UCSD-AML1 (cell line): ENCODE measurements around the gene ADAM33.

ENCODE experiments used
- DNase-seq: peaks from one replicate; lab custom pipeline; 2025; ENCODE audit not compliant: unreplicated experiment; lab: John Stamatoyannopoulos, UW

The ADAM33 gene

GRCh38 chr20:3691306-3691705 lies 9.5 kb upstream of the ADAM33 start:
- no peak for DNase-seq

DNA sequence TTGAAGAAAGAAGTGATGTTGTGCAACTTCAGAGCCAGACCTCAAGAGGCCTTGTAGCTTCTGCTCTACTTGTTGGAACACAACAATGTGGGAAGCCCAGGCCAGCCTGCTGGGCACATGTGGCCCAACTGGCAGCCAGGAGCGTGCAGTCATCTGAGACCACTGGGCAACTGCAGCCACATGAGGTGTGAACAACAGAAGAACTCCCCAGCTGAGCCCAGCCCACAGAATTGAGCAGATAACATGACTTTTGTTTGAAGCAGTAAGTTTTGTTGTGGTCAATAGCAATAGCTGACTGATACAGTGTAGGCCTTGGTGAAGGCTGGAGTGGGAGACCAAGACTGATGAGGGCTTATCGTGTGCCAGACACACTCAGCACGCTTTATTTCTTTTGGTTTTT lies 8.6 kb upstream of the ADAM33 start:
- no peak for DNase-seq

- no peak for DNase-seq
Measured at GRCh38 chr20:3689978-3690377, 8.2 kb upstream of the ADAM33 start.

DNA sequence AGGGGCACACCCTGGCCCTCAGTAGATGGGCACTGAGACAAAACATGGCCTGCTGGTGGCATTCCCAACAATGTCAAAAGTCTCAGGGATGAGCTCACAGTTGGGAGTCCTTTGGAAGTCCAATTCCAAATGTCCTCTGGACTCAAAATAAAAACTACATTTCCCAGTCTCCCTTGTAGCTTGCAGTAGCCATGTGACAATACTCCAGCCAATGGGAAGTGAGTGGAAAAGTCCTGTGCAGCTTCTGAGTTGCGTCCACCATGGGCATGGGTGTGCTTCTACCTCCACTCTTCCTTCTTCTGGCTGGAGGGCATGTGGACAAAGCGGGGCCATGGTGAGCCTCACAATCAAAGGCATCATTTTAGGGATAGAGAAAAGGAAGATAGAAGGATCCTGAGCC lies 5.8 kb upstream of the ADAM33 start:
- DNase-seq: no peak

- no peak for DNase-seq
Measured at GRCh38 chr20:3686867-3687321, 5.1 kb upstream of the ADAM33 start.

DNA sequence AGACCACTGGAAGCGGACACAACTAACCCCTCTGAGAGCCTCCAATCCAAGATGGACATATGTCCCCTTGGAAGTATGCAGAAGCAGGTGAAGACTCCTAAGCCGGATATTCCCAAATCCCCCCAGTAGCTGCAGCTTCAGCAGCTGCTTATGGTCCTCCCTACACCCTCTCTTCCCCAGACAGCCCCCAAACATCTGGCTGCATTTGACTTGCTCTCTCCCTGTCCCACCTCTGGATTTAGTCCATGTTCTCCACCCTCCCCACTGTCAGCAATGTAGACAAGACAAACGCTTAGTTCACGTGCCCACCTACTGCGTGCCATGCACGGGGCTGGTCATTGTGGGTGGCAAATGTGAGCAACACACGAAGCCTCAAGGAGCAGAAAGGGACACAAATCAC lies 4.6 kb upstream of the ADAM33 start:
- no peak for DNase-seq

GRCh38 chr20:3685341-3685740 lies 3.5 kb upstream of the ADAM33 start:
- DNase-seq: no peak

DNA sequence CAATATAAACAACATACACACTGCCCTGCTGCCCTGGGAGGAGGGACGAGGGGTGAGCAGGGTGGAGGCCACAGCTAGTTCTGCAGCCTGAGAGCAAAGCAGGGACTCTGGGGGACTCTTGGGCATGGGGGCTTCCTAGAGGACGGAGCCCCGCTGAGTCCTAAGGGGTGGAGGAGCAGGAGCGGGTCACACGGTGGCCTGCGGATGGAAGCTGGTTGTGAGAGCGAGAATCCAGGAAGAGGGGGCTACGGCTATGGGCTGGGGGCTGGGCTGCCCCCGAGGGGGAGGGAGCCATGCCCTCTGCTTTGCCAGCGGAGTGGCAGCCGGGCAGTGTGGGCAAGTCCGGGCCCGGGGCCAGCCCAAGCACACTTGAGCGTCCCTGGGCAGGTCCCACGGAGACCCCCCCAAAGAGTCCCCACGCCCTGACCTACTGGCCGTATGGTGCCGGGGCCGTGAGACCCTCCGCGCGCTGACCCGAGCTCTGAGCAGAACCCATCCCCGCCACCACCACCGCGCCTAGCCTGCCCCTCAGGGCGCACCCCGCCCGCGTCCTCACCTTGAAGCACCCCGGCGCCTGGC lies 369 bp downstream of the ADAM33 start:
- no peak for DNase-seq

DNA sequence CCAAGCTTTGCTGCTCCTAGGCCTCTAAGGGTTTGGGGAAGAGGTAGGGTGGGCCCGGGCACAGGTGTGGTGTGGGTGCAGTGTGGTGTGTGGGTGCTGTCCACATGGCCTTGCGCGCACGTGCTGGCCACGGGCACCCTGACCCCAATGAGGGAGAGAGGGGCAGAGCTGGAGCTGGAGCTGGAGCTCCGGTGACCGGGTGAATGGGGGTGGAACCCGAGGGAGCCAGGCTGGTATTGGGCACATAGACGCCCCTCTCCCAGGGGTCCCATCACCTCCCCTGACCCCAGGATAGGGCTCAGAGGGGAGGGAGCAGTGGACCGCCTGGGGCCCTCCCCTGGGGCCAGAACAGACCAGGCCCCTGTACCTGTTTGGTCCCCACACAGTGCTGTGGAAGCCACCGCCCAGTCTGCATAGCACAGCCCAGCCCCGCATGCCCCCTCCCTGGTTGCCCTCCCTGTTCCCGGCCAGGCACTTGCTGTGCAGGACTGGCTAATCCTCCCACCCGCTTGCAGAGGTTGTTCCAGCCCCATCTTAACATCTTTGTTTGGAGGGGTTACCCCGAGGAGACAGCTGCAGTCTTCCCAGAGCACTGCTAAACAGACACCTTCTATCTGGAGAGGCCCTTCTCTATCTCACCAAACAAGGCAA lies 984 bp downstream of the ADAM33 start:
- no peak for DNase-seq

- DNase-seq: no peak
Measured at GRCh38 chr20:3679749-3680700, 1.8 kb downstream of the ADAM33 start.

GRCh38 chr20:3678856-3679720 lies 2.7 kb downstream of the ADAM33 start:
- no peak for DNase-seq

- no peak for DNase-seq
Measured at GRCh38 chr20:3678198-3678597, 3.6 kb downstream of the ADAM33 start.

GRCh38 chr20:3677733-3678132 lies 4.1 kb downstream of the ADAM33 start:
- DNase-seq: no peak

DNA sequence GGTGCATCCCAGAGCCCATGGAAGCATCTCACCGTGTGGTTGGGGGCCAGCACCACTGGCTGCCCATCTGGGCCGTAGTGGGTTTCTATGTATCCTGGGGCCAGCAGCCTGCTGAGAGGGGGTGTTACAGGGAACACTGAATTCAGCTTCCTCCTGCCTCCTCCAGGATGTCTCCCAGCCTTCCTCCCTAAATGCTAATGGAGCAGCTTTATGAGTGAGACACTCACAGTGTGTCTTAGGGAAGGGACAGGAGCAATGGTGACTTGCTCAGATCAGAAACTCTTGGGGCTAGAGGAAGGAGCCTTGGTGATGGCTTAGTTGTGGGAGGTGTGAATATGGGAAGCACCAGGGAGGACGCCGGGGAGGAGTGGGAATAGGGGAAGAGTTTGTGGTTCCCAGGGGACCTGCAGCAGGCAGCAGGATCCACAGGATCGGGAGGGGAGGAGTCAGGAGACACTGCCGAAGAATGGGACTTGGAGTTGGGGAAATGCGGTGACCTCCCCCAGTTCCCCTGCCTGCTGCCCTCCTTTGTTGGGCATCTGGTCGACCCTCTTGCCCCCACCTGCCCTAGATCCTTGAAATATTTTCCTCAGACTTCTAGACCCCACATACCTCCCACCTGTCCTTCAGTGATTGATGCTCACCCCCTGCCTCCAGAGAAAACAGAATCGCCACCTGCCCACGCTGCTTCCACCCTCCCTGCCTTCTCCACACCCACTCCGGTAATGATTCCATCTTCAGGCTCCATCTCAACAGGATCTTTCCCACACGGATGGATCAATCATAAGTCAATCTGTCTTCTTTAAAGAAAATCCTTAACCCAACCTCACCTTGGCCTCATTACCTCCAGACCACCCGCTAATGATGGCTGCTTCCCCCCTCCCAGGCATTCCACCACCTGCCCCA lies 6.6 kb downstream of the ADAM33 start:
- DNase-seq: no peak

DNA sequence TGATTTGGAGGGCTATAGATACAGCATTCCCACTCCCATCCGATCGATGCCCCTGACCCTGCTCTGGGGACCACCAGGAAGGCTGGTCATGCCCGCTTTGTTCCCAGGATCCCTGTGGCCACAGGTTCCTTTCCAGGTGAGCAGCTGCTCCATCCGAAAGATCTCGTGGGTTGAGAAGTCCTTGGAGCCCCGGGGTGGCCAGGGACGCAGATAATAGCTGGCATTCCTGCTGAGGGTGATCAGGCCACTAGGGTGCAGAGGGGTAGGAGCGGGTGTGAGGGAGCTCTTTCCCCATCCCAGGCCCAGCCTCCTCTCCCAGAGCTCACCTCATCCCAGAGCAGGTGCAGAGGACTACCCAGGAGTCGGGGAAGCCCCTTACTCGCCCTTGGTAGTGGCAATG lies 7.4 kb downstream of the ADAM33 start:
- no peak for DNase-seq

DNA sequence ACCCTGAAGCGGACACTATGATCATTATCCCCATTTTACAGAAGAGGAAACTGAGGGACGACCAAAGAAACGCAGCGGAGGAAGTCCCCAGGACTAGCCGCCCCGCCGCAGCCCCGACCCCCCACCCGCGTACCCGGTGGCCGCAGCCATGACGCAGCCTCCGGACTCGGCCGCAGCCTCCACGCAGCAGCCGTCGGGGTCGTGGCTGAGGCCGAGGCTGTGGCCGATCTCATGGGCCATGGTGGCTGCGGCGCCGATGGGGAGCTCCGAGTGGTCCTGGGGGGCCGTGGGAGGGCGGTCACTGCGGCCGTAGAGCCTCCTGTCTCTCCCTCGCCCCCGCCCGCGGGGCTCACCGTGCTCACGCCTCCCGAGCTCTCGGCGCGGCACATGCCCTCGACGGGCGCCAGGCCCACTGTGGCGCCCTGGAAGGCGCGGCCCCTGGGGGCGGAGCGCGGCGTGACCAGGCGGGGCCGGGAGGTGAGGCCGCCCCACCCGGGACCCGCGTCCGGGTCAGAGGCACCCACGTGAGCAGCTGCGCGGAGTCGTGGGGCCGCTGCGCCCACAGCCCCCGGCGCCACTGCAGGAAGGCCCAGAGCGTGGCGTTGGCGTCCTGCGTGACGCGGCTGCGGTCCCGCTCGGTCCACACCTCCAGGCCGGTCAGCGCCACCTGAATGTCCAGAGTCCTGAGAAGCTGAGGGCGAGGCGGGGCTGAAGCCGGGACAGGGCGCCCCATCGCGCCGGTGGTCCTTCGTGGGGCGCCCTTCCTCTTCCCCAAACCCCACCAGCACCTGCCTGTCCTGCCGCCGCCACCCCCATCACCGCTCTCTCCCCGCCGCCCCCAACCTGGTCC lies 8.4 kb downstream of the ADAM33 start:
- no peak for DNase-seq

DNA sequence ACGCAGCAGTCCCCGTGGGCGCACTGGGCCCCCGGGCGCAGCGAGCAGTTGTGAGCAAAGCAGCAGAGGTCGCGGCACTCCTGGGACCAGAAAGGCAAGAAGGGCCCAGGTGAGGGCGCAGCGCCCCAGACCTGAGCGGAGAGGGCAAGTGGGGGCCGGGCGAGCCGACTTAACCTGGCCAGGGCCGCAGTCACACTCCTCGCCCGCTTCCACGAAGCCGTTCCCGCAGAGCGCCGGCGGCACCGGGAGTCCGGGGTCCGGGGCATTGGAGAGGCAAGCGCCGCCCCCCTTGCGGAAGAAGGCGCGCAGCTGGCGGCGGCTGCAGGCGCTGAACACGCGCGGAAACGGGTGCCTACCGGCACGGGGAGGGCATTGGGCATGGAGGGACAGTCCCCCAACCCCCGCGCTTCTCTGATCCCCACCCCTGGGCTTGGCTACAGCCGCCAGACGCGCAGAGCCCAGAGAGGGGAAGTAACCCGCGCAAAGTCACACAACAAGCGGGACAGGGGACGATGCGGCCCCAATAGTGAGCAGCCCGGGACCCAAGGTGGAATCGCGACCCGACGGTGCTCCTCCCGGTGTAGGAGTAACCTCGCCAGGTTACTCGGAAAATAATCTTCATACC lies 9.2 kb downstream of the ADAM33 start:
- no peak for DNase-seq

- DNase-seq: no peak
Measured at GRCh38 chr20:3671986-3672546, 9.7 kb downstream of the ADAM33 start.
